GM18909 (cell line): ENCODE results near the gene NSL1.
"Not testable (repeated sequence)": the region's sequence is repeated elsewhere in the genome, so short reads cannot be mapped to it uniquely, and the experiment has no call there.

Experiments
- ATAC-seq: cut with Tn5 transposase; IDR thresholded peaks from one replicate; pipeline ENCODE4 v1.9.1; 2021; ENCODE audit warnings: mild to moderate bottlenecking; ENCODE audit not compliant: unreplicated experiment, poor library complexity

The NSL1 gene

GRCh38 chr1:212713465-212714136, 78.0 kb downstream of the NSL1 start:
- ATAC-seq: no peak

DNA sequence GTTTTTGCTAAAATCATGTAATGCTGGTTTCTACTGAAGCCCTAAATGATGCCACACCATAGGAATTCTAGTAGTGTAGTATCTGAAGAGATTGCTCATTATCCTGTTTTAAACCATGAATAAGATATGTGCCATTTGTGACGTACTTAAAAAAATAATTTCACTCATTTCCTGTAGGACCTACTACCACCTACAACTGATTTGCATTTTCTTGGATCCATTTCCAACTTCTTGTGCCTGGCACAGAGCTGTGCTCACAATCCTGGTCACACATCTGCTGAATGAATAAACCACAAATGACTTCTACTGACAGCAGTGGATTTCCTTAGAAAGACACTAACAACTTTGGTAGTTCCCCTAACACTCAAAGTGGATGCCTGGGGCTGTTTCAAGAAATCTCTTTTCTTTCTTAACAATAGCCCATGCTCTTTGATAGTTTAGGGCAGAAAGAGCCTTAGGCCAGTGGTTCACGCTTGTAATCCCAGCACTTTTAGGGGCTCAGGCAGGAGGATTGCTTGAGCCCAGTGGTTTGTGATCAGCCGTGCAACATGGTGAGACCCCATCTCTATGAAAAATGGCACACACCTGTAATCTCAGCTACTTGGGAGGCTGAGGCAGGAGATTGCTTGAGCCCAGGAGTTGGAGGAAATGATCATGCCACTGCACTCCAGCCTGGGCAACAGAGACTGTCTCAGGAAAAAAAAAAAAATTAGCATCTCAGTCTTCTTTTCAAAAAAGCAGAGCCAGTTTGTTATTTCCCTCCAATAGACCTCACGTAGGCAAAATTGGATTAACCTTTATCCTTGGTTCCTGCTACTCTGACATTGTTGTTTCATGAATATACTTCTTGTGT, 78.9 kb downstream of the NSL1 start:
- ATAC-seq: no peak

GRCh38 chr1:212711974-212712373, 79.6 kb downstream of the NSL1 start:
- ATAC-seq: not testable (repeated sequence)

DNA sequence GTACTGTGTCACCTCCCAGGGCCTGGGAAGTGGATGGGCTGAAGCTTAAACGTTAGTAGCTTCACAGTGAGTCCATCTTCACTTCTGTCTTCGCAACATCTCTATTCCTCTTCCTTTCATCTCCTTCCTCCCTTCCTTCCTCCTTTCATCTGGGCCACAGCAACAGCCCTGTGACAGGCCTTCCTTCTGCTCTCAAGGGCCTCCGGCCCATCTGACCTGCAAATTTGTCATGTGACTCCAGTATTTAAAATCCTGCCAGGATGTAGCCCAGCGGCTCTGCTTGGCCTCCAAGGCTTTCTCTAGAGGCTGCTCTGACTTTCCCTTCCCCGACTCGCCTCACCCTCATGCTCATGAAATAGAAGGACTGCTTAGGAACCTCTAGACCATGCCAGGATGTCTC, 81.0 kb downstream of the NSL1 start:
- no peak for ATAC-seq

GRCh38 chr1:212703991-212704564, 87.5 kb downstream of the NSL1 start:
- no peak for ATAC-seq

- no peak for ATAC-seq
These were observed 88.9 kb downstream of the NSL1 start for GRCh38 chr1:212702672-212703071.

- ATAC-seq: no peak
These were observed 89.7 kb downstream of the NSL1 start for GRCh38 chr1:212701910-212702309.

DNA sequence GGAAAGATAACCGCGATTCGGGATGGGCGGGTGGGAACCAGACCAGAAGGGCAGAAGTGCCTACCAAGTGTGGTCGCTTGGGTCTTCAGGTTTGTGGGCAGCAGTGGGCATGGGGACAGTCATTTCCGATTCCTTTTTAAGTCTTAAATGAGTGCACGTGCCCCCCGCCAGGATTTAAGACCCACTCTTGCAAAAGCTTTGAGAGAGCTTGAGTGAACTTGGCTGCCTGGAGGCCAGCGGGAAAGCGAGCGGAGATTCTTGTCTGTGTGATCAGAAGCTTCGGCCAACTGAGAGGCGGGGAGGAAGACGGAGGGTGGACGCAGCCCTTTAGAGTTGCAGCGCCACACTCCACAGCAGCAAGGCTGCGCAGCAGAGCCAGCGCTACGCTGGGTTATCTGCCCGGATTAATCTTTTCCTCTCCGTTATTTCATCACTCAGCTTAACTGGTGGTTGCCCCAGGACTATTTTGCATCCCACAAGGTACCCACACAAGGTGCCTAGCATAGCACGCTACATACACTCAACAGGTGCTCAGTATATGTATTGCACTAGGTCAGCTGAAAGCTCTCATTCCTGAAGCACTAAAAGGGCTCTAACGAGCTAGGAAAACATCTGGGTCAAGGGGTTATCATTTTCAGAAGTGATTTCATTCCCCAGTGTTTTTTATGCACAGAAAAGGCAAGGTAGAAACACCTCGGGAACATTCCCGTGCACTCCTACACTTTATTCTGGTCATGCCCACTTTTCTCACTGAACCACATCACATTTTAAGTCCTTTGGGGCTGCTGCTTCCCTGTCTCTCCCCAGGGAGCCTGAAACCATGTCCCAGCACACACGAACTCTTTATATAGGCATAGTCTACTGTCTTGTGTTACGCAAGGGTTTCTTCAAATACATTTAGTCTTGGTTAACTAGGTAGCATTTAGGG, 90.4 kb downstream of the NSL1 start:
- peak; percentile 42 for ATAC-seq

- peak; percentile 29 for ATAC-seq
These were observed 91.2 kb downstream of the NSL1 start for GRCh38 chr1:212700223-212700891.

- peak; percentile 24 for ATAC-seq
These were observed 91.9 kb downstream of the NSL1 start, which contains the start of gene BATF3 for GRCh38 chr1:212699625-212700222. BATF3 (minus strand) TSS chr1:212699840; CDS start chr1:212699762, 78 bp downstream.

DNA sequence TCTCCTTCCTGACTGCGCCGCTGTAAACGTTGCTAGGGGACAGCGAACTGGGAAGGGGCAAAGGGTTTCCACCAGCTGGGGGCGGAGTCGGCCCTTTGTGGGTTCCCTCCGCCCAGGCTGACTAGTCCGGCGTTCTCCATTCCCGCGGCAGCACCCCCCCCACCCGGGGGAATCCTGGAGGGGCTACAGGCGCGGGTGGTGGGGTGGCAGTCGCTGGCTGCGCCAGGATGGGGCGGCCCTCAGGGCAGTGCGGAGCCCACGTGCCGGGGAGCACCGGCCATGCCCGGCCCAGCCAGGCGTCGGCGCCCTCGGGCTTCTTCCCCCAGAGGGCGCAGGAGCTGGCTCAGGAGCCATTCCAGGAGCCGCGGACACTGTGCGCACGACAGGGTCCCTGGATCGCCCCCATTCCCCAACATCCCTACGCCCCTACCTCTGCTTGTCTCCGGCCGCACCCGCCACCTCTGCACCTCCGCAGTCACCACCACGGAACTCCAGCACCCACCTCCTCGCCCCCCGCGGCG, 92.4 kb downstream of the NSL1 start:
- ATAC-seq: peak; percentile 62

- ATAC-seq: peak; percentile 4
These were observed 93.0 kb downstream of the NSL1 start for GRCh38 chr1:212698467-212699103.

DNA sequence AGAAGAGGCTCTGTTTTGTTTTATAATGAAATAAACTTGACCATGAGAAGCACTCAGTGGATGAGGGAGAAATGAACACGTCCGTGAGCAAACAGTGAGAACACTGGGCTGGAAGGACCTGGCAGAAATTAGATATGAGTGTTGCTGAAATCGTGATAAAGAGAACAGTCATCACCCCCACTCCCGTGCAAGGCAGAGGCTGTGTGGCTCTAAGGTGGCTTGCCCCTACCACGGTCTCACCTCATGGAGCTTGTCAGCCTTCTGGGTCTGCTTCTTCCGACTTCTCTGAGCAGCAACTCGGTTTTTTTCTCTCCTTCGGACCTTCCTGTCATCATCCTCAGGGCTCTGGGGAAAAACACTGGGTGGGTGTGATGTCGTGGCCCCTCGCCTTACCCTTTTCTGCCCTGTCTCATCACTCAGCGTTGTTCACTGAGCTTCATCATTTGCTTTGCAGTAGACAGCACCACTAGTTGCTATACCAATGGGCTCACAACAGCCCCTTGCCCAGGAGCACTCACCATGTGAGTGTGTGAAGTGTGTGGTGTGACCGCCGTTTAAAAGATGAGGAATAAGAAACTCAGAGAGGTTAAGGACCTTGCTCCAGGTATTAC, 94.8 kb downstream of the NSL1 start:
- no peak for ATAC-seq

- ATAC-seq: no peak
These were observed 98.6 kb downstream of the NSL1 start for GRCh38 chr1:212692774-212693644.

- peak; percentile 63 for ATAC-seq
These were observed 100.0 kb downstream of the NSL1 start for GRCh38 chr1:212691561-212692071.

GRCh38 chr1:212690816-212691403, 100.7 kb downstream of the NSL1 start:
- ATAC-seq: no peak
